Liver (tissue), 9 donors: Measurements from ENCODE around the gene ZNF684. TPM values are rescaled to one million over a fixed set of nuclear protein-coding genes. Genes with fewer than 3 reads are reported as not detected.

ENCODE experiments used
- DNase-seq: peaks from one replicate; pipeline ENCODE4 v3.0.0-alpha.2; 2017; ENCODE audit warnings: low spot score
- H3K27ac ChIP-seq, 2 donors: one replicate each; pipeline ENCODE4 v1.7.0; 2013; ENCODE audit warnings: inconsistent platforms in 2 of 2, low read length in 2 of 2, control low read depth in 1 of 2, low read depth in 1 of 2, mild to moderate bottlenecking in 1 of 2
- H3K27me3 ChIP-seq, 4 donors: one replicate each; pipeline versions ENCODE4 v1.6.1 to v1.7.0; 2013; ENCODE audit warnings: low read length in 3 of 4, inconsistent platforms in 1 of 4, mild to moderate bottlenecking in 1 of 4, moderate library complexity in 1 of 4; ENCODE audit not compliant: control insufficient read depth in 4 of 4, insufficient read depth in 4 of 4
- H3K36me3 ChIP-seq, 4 donors: one replicate each; pipeline versions ENCODE4 v1.6.1 to v1.7.0; 2013; ENCODE audit warnings: low read length in 3 of 4, mild to moderate bottlenecking in 3 of 4, low read depth in 1 of 4, moderate library complexity in 1 of 4; ENCODE audit not compliant: control insufficient read depth in 4 of 4, insufficient read depth in 3 of 4
- H3K4me1 ChIP-seq, 4 donors: one replicate each; pipeline versions ENCODE4 v1.6.1 to v1.7.0; 2013; ENCODE audit warnings: low read length in 3 of 4, mild to moderate bottlenecking in 3 of 4, moderate library complexity in 1 of 4; ENCODE audit not compliant: control insufficient read depth in 4 of 4, insufficient read depth in 4 of 4
- H3K4me3 ChIP-seq, 3 donors: one replicate each; pipeline versions ENCODE4 v1.6.1 to v1.7.0; 2013; ENCODE audit warnings: low read length in 3 of 3, control low read depth in 1 of 3, low read depth in 1 of 3, mild to moderate bottlenecking in 1 of 3
- H3K9ac ChIP-seq, 2 donors: one replicate each; pipeline ENCODE4 v1.7.0; 2013; ENCODE audit warnings: low read length in 2 of 2, mild to moderate bottlenecking in 2 of 2, moderate library complexity in 2 of 2, control low read depth in 1 of 2, low read depth in 1 of 2
- H3K9me3 ChIP-seq, 4 donors: one replicate each; pipeline versions ENCODE4 v1.6.1 to v1.7.0; 2013; ENCODE audit warnings: low read length in 3 of 4; ENCODE audit not compliant: control insufficient read depth in 4 of 4
- EGR1 ChIP-seq, 2 donors: IDR thresholded peaks; 2 replicates each; pipeline ENCODE4 v1.6.1; 2016 to 2018; ENCODE audit warnings: antibody characterized with exemption in 2 of 2, low read depth in 2 of 2
- FOXA1 ChIP-seq: IDR thresholded peaks from 2 replicates; pipeline ENCODE4 v1.6.1; 2016; ENCODE audit warnings: antibody characterized with exemption
- FOXA2 ChIP-seq: IDR thresholded peaks from 2 replicates; pipeline ENCODE4 v1.6.1; 2016; ENCODE audit warnings: antibody characterized with exemption
- GABPA ChIP-seq, 2 donors: IDR thresholded peaks in 1 of 2; conservative IDR thresholded peaks in 1 of 2; 2 replicates each; pipeline ENCODE4 v1.6.1; 2016; ENCODE audit warnings: antibody characterized with exemption in 2 of 2, mild to moderate bottlenecking in 1 of 2, moderate library complexity in 1 of 2
- HNF4A ChIP-seq, 2 donors: conservative IDR thresholded peaks; 2 replicates each; pipeline ENCODE4 v1.6.1; 2016; ENCODE audit warnings: antibody characterized with exemption in 2 of 2, mild to moderate bottlenecking in 2 of 2
- HNF4G ChIP-seq: IDR thresholded peaks from 2 replicates; pipeline ENCODE4 v1.6.1; 2016; ENCODE audit warnings: antibody characterized with exemption
- JUND ChIP-seq, 2 donors: IDR thresholded peaks; 2 replicates each; pipeline ENCODE4 v1.6.1; 2016; ENCODE audit warnings: antibody characterized with exemption in 2 of 2
- MAX ChIP-seq: IDR thresholded peaks from 2 replicates; pipeline ENCODE4 v1.6.1; 2016; ENCODE audit warnings: antibody characterized with exemption
- NR2F2 ChIP-seq: IDR thresholded peaks from 2 replicates; pipeline ENCODE4 v1.6.1; 2016; ENCODE audit warnings: antibody characterized with exemption
- RAD21 ChIP-seq, 2 donors: IDR thresholded peaks; 2 replicates each; pipeline ENCODE4 v1.6.1; 2016; ENCODE audit warnings: antibody characterized with exemption in 2 of 2, mild to moderate bottlenecking in 2 of 2
- RXRA ChIP-seq, 2 donors: IDR thresholded peaks; 2 replicates each; pipeline ENCODE4 v1.6.1; 2017 to 2018; ENCODE audit warnings: antibody characterized with exemption in 2 of 2, mild to moderate bottlenecking in 1 of 2
- SP1 ChIP-seq: IDR thresholded peaks from 2 replicates; pipeline ENCODE4 v1.6.1; 2018; ENCODE audit warnings: antibody characterized with exemption, mild to moderate bottlenecking
- TAF1 ChIP-seq: conservative IDR thresholded peaks from 2 replicates; pipeline ENCODE4 v1.6.1; 2016; ENCODE audit warnings: antibody characterized with exemption, mild to moderate bottlenecking
- YY1 ChIP-seq: IDR thresholded peaks from 2 replicates; pipeline ENCODE4 v1.6.1; 2016; ENCODE audit warnings: antibody characterized with exemption, mild to moderate bottlenecking
- ZBTB33 ChIP-seq: IDR thresholded peaks from 2 replicates; pipeline ENCODE4 v1.6.1; 2016; ENCODE audit warnings: antibody characterized with exemption
- polyA plus RNA-seq, 2 donors: library from polyadenylated mRNA; stranded (reverse) in 1 of 2; unstranded in 1 of 2; fragments of 200-250 nt in 1 of 2; fragments of >200 nt in 1 of 2; fragmentation: Nextera tagmentation in 1 of 2; extraction: Ambion mirVana in 1 of 2; gene quantifications; one replicate each; pipeline versions ENCODE4 v1.2.1 to v1.2.3, GENCODE V29; 2013 to 2015
- total RNA-seq, 2 donors: library from RNA; depleted of rRNA; stranded (reverse); fragments of >200 nt; gene quantifications; one replicate each; pipeline ENCODE4 v1.2.3, GENCODE V29; 2014
- TF ChIP-seq, protein P1 (sequence below): fragments of 150-350 bp; IDR thresholded peaks from 2 replicates; pipeline ENCODE4 v1.5.1; 2017; ENCODE audit warnings: improper control_type of control experiment, low read depth, low read length; ENCODE audit not compliant: missing input control
- TF ChIP-seq, protein P2 (sequence below): IDR thresholded peaks from 2 replicates; pipeline ENCODE4 v1.6.1; 2016; ENCODE audit warnings: antibody characterized with exemption, mild to moderate bottlenecking
- TF ChIP-seq, protein P3 (sequence below): IDR thresholded peaks from 2 replicates; pipeline ENCODE4 v1.6.1; 2016; ENCODE audit warnings: antibody characterized with exemption
- donor health status: healthy.
- donor health status: healthy.
- donor health status: healthy.
- donor health status: healthy.
- donor health status: healthy.

Gene ZNF684
- total and polyA plus RNA-seq, 4 donors = 7.6 to 17.1 (median 10.2) TPM

GRCh38 chr1:40575336-40575735 is 43.9 kb downstream of the ZNF684 start:
- no peak overlapping the region for H3K9ac ChIP-seq
- no peaks in the 10 kb centered on the region for H3K27me3 ChIP-seq
- no peak for DNase-seq
- no peak overlapping the region for H3K27ac ChIP-seq
- H3K36me3 ChIP-seq = no peaks in the 10 kb centered on the region
- no peak overlapping the region for H3K4me3 ChIP-seq
- H3K4me1 ChIP-seq = no peaks in the 10 kb centered on the region
- TF ChIP-seq ZBTB33 (no peak), EGR1 (IDR thresholded peaks at IDR 0.05; ENCODE audit: low read depth in 2 of 2) (no peak), HNF4G (no peak), MAX (no peak), RAD21 (IDR thresholded peaks at IDR 0.05) (no peak), FOXA2 (no peak), SP1 (no peak), TAF1 (no peak), GABPA (IDR thresholded peaks at IDR 0.05 in 1 of 2, conservative IDR thresholded peaks at IDR 0.05 in 1 of 2) (no peak), FOXA1 (no peak), YY1 (no peak), NR2F2 (no peak), HNF4A (conservative IDR thresholded peaks at IDR 0.05) (no peak), JUND (IDR thresholded peaks at IDR 0.05) (no peak), RXRA (IDR thresholded peaks at IDR 0.05) (no peak)
- TF ChIP-seq, protein P1, sequence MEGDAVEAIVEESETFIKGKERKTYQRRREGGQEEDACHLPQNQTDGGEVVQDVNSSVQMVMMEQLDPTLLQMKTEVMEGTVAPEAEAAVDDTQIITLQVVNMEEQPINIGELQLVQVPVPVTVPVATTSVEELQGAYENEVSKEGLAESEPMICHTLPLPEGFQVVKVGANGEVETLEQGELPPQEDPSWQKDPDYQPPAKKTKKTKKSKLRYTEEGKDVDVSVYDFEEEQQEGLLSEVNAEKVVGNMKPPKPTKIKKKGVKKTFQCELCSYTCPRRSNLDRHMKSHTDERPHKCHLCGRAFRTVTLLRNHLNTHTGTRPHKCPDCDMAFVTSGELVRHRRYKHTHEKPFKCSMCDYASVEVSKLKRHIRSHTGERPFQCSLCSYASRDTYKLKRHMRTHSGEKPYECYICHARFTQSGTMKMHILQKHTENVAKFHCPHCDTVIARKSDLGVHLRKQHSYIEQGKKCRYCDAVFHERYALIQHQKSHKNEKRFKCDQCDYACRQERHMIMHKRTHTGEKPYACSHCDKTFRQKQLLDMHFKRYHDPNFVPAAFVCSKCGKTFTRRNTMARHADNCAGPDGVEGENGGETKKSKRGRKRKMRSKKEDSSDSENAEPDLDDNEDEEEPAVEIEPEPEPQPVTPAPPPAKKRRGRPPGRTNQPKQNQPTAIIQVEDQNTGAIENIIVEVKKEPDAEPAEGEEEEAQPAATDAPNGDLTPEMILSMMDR = no peak
- TF ChIP-seq, protein P2, sequence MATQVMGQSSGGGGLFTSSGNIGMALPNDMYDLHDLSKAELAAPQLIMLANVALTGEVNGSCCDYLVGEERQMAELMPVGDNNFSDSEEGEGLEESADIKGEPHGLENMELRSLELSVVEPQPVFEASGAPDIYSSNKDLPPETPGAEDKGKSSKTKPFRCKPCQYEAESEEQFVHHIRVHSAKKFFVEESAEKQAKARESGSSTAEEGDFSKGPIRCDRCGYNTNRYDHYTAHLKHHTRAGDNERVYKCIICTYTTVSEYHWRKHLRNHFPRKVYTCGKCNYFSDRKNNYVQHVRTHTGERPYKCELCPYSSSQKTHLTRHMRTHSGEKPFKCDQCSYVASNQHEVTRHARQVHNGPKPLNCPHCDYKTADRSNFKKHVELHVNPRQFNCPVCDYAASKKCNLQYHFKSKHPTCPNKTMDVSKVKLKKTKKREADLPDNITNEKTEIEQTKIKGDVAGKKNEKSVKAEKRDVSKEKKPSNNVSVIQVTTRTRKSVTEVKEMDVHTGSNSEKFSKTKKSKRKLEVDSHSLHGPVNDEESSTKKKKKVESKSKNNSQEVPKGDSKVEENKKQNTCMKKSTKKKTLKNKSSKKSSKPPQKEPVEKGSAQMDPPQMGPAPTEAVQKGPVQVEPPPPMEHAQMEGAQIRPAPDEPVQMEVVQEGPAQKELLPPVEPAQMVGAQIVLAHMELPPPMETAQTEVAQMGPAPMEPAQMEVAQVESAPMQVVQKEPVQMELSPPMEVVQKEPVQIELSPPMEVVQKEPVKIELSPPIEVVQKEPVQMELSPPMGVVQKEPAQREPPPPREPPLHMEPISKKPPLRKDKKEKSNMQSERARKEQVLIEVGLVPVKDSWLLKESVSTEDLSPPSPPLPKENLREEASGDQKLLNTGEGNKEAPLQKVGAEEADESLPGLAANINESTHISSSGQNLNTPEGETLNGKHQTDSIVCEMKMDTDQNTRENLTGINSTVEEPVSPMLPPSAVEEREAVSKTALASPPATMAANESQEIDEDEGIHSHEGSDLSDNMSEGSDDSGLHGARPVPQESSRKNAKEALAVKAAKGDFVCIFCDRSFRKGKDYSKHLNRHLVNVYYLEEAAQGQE = no peak
- TF ChIP-seq, protein P3, sequence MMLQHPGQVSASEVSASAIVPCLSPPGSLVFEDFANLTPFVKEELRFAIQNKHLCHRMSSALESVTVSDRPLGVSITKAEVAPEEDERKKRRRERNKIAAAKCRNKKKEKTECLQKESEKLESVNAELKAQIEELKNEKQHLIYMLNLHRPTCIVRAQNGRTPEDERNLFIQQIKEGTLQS = no peak
- no peaks in the 10 kb centered on the region for H3K9me3 ChIP-seq
